GM21825 (cell line): ENCODE data around the gene ZBTB45.
A peak's percentile ranks its signal among the peaks of the same experiment; 100 is the strongest.
"Not testable (repeated sequence)": the region's sequence is repeated elsewhere in the genome, so short reads cannot be mapped to it uniquely, and the experiment has no call there.

Experiments
- ATAC-seq: cut with Tn5 transposase; IDR thresholded peaks from one replicate; pipeline ENCODE4 v1.9.1; 2021; ENCODE audit warnings: mild to moderate bottlenecking, moderate library complexity; ENCODE audit not compliant: unreplicated experiment

ZBTB45 gene

GRCh38 chr19:58542641-58543372 lies 23.2 kb upstream of the ZBTB45 start:
- not testable (repeated sequence) for ATAC-seq

- ATAC-seq, result not testable (repeated sequence)
Measured at GRCh38 chr19:58539169-58539559, 19.6 kb upstream of the ZBTB45 start.

- ATAC-seq, result no peak
Measured at GRCh38 chr19:58538257-58539168, 18.9 kb upstream of the ZBTB45 start.

- ATAC-seq, result no peak
Measured at GRCh38 chr19:58536852-58537798, 17.5 kb upstream of the ZBTB45 start.

- no peak for ATAC-seq
Measured at GRCh38 chr19:58535857-58536256, 16.2 kb upstream of the ZBTB45 start.

GRCh38 chr19:58531034-58531840 lies 11.6 kb upstream of the ZBTB45 start:
- ATAC-seq, result no peak

GRCh38 chr19:58529405-58529804 lies 9.8 kb upstream of the ZBTB45 start:
- ATAC-seq, result no peak

GRCh38 chr19:58522709-58523108 lies 3.1 kb upstream of the ZBTB45 start:
- no peak for ATAC-seq

GRCh38 chr19:58521651-58522050 lies 2.0 kb upstream of the ZBTB45 start:
- ATAC-seq, result no peak

GRCh38 chr19:58520257-58520599 lies 618 bp upstream of the ZBTB45 start:
- no peak for ATAC-seq

GRCh38 chr19:58519087-58519354 lies 589 bp downstream of the ZBTB45 start:
- ATAC-seq, result peak; percentile 6

- no peak for ATAC-seq
Measured at GRCh38 chr19:58518256-58519086, 1.1 kb downstream of the ZBTB45 start.

- ATAC-seq, result no peak
Measured at GRCh38 chr19:58516964-58517833, 2.4 kb downstream of the ZBTB45 start.

GRCh38 chr19:58516246-58516836 lies 3.3 kb downstream of the ZBTB45 start:
- no peak for ATAC-seq

- no peak for ATAC-seq
Measured at GRCh38 chr19:58515259-58515658, 4.4 kb downstream of the ZBTB45 start.

GRCh38 chr19:58514564-58515022 lies 5.0 kb downstream of the ZBTB45 start:
- no peak for ATAC-seq

GRCh38 chr19:58513694-58514563 lies 5.7 kb downstream of the ZBTB45 start:
- peak; percentile 66 for ATAC-seq
